ENCODE measurements around the gene NKD2. TPM values are rescaled to one million over a fixed set of nuclear protein-coding genes. Genes with fewer than 3 reads are reported as not detected.

The NKD2 gene
- polyA plus RNA-seq, 1 experiment = not detected

DNA sequence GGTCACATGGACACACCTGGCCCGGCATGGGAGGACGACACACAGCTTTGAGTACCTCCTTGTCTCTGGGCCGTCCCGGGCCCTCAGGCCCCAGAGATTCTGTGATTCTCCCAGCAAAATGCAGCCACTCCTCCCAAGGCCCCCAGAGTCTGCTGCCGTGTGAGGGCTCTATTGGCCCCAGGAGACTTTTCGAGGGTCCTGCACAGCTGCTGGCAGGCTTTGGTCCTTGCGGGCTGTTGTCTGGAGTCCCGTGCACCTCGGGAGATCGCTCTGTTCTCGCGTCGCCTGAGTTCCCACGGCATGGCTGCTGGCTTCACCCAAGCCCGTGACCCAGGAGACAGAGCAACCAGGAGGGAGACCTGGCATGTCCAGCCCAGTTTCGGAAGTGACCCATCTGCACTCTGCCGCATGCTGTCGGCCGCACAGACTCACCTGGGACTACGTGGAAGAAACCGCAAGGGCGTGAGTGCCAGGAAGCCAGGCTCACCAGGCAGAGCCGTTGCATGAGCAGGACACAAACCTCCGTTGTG, 46.8 kb upstream of the NKD2 start:
- H3K9me3 ChIP-seq (ENCODE audit: control insufficient read depth, insufficient read depth, low read length) = peaks cover 12% of the 10 kb centered on the region; the same call in 1 of the 2 replicates
- DNase-seq (ENCODE audit: low read depth, low spot score) = no peak
- TF ChIP-seq CTCF (IDR thresholded peaks at IDR 0.05; ENCODE audit: low read depth, low read length) = no peak
- ChIA-PET CTCF (no interaction called here), POLR2A (no interaction called here)
- no peak overlapping the region for H3K4me3 ChIP-seq (ENCODE audit: low read depth, low read length)
- no peak overlapping the region for H3K27ac ChIP-seq (ENCODE audit: low read depth, low read length)
- peaks cover 66% of the 10 kb centered on the region for H3K27me3 ChIP-seq (ENCODE audit: control insufficient read depth, insufficient read depth, low read length)

- ChIA-PET CTCF (no interaction called here), POLR2A (no interaction called here)
- Histone ChIP-seq H3K9me3 (ENCODE audit: control insufficient read depth, insufficient read depth, low read length) (peaks cover 16% of the 10 kb centered on the region), H3K4me3 (ENCODE audit: low read depth, low read length) (no peak overlapping the region), H3K27ac (ENCODE audit: low read depth, low read length) (no peak overlapping the region), H3K27me3 (ENCODE audit: control insufficient read depth, insufficient read depth, low read length) (peaks cover 70% of the 10 kb centered on the region)
- no peak for TF ChIP-seq CTCF (IDR thresholded peaks at IDR 0.05; ENCODE audit: low read depth, low read length)
- no peak for DNase-seq (ENCODE audit: low read depth, low spot score)
These were observed 46.2 kb upstream of the NKD2 start for GRCh38 chr5:962386-962785.

DNA sequence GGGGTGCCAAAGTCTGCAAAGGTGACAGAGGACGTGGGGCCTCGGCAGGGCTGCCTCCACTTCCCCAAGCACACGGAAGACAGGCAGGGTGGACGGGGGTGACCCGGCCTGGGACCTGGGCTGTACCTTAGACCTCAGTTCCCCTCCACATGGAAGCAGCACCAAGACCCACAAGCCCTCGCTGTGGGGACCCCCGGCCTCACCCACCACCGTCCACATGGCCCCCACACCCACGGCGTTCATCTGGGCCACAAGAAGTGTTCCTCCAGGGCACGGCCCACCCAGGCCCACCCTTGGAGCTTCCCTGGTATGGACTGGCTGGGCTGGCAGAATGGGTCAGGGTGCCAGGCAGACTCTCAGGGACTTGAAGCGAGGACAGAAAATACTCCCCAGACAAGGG, 45.8 kb upstream of the NKD2 start:
- TF ChIP-seq CTCF (IDR thresholded peaks at IDR 0.05; ENCODE audit: low read depth, low read length) = no peak
- H3K4me3 ChIP-seq (ENCODE audit: low read depth, low read length) = no peak overlapping the region
- peaks cover 72% of the 10 kb centered on the region for H3K27me3 ChIP-seq (ENCODE audit: control insufficient read depth, insufficient read depth, low read length)
- no peak for DNase-seq (ENCODE audit: low read depth, low spot score)
- H3K9me3 ChIP-seq (ENCODE audit: control insufficient read depth, insufficient read depth, low read length) = peaks cover 16% of the 10 kb centered on the region
- ChIA-PET POLR2A (no interaction called here), CTCF (no interaction called here)
- H3K27ac ChIP-seq (ENCODE audit: low read depth, low read length) = no peak overlapping the region

DNA sequence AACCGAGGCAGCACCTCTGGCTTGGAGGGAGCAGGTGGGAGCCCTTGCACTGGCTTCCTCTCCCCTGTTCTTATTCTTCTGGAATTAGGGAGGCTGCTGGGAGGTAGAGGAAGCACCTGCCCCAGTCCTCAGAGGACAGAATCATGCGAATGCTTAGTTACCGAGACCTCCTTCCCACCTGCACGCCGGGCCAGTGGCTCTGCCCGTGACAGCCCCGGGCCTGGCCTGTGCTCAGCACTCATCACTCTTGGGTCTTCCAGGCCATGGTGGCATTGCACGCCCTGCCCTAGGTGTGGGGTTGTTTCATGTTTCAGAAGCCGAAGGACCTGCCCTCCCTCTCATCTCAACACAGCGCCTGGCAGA, 45.3 kb upstream of the NKD2 start:
- POLR2A ChIA-PET = no interaction called here
- H3K9me3 ChIP-seq (ENCODE audit: control insufficient read depth, insufficient read depth, low read length) = peaks cover 16% of the 10 kb centered on the region
- peak overlapping the region; percentile 61 for H3K27ac ChIP-seq (ENCODE audit: low read depth, low read length)
- H3K4me3 ChIP-seq (ENCODE audit: low read depth, low read length) = no peak overlapping the region
- H3K27me3 ChIP-seq (ENCODE audit: control insufficient read depth, insufficient read depth, low read length) = peaks cover 73% of the 10 kb centered on the region
- no peak for DNase-seq (ENCODE audit: low read depth, low spot score)
- TF ChIP-seq CTCF (IDR thresholded peaks at IDR 0.05; ENCODE audit: low read depth, low read length) = no peak
- CTCF ChIA-PET = no interaction called here

- peak; percentile 75 for DNase-seq (ENCODE audit: low read depth, low spot score)
- H3K27me3 ChIP-seq (ENCODE audit: control insufficient read depth, insufficient read depth, low read length) = peaks cover 73% of the 10 kb centered on the region
These were observed 44.7 kb upstream of the NKD2 start for GRCh38 chr5:963673-964531.

More at GRCh38 chr5:963673-964531, 44.7 kb upstream of the NKD2 start:
- Histone ChIP-seq H3K9me3 (ENCODE audit: control insufficient read depth, insufficient read depth, low read length) (peaks cover 13% of the 10 kb centered on the region), H3K27ac (ENCODE audit: low read depth, low read length) (peak overlapping the region; percentile 61), H3K4me3 (ENCODE audit: low read depth, low read length) (no peak overlapping the region)
- CTCF ChIA-PET = no interaction called here
- POLR2A ChIA-PET = no interaction called here
- TF ChIP-seq CTCF (IDR thresholded peaks at IDR 0.05; ENCODE audit: low read depth, low read length) = no peak

All from AG04450 (cell line).